ENCODE measurements around the gene VAMP4.

The VAMP4 gene

GRCh38 chr1:171741872-171742576 lies at the start of gene VAMP4:
Gene VAMP4, minus strand, starts transcription at chr1:171742065. Its CDS starts 3,651 bp downstream, at chr1:171738414.
- no peak for TF ChIP-seq CTCF (IDR thresholded peaks at IDR 0.05; ENCODE audit: low read length, missing control alignments)
- H3K4me3 ChIP-seq (replicated peaks; ENCODE audit: low read depth, low read length): peak within 1 kb of the TSS; percentile 82
- peak; percentile 77 for DNase-seq (ENCODE audit: low read depth)

- H3K4me3 ChIP-seq (replicated peaks; ENCODE audit: low read depth, low read length): no peak overlapping the region
- no peak for TF ChIP-seq CTCF (IDR thresholded peaks at IDR 0.05; ENCODE audit: low read length, missing control alignments)
- no peak for DNase-seq (ENCODE audit: low read depth)
Measured at GRCh38 chr1:171790318-171790717, 48.5 kb upstream of the VAMP4 start.

GRCh38 chr1:171788696-171789095 lies 46.8 kb upstream of the VAMP4 start:
- no peak for TF ChIP-seq CTCF (IDR thresholded peaks at IDR 0.05; ENCODE audit: low read length, missing control alignments)
- no peak overlapping the region for H3K4me3 ChIP-seq (replicated peaks; ENCODE audit: low read depth, low read length)
- peak; percentile 81 for DNase-seq (ENCODE audit: low read depth)

- no peak for TF ChIP-seq CTCF (IDR thresholded peaks at IDR 0.05; ENCODE audit: low read length, missing control alignments)
- DNase-seq (ENCODE audit: low read depth): no peak
Measured at GRCh38 chr1:171787686-171788480, 46.0 kb upstream of the VAMP4 start.

GRCh38 chr1:171786534-171786933 lies 44.7 kb upstream of the VAMP4 start:
- TF ChIP-seq CTCF (IDR thresholded peaks at IDR 0.05; ENCODE audit: low read length, missing control alignments): no peak
- no peak overlapping the region for H3K4me3 ChIP-seq (replicated peaks; ENCODE audit: low read depth, low read length)
- no peak for DNase-seq (ENCODE audit: low read depth)

More at GRCh38 chr1:171787686-171788480, 46.0 kb upstream of the VAMP4 start:
- H3K4me3 ChIP-seq (replicated peaks; ENCODE audit: low read depth, low read length): no peak overlapping the region

GRCh38 chr1:171785766-171786165 lies 43.9 kb upstream of the VAMP4 start:
- no peak for DNase-seq (ENCODE audit: low read depth)
- TF ChIP-seq CTCF (IDR thresholded peaks at IDR 0.05; ENCODE audit: low read length, missing control alignments): no peak
- no peak overlapping the region for H3K4me3 ChIP-seq (replicated peaks; ENCODE audit: low read depth, low read length)

Measured in fibroblast of pulmonary artery (primary cell).